Astrocyte (in vitro differentiated cells and primary cell): ENCODE measurements around the gene PNPLA2. TPM values are rescaled to one million over a fixed set of nuclear protein-coding genes. Genes with fewer than 3 reads are reported as not detected.

Experiments
- DNase-seq: peaks from one replicate; pipeline ENCODE4 v3.0.0-alpha.2; 2010; ENCODE audit warnings: low read depth
- FAIRE-seq: peaks from 2 replicates; lab custom pipeline; 2011; peaks lifted over from hg19 to GRCh38; lab: Jason Lieb, UNC
- H2AFZ ChIP-seq: 2 replicates; pipeline ENCODE4 v1.6.0; 2012; ENCODE audit warnings: low read depth, low read length, inconsistent platforms
- H3K27ac ChIP-seq: 2 replicates; pipeline ENCODE4 v1.5.1; 2011; ENCODE audit warnings: low read depth, low read length, inconsistent platforms
- H3K27me3 ChIP-seq: 2 replicates; pipeline ENCODE4 v1.6.0; 2011; ENCODE audit warnings: low read length, inconsistent platforms; ENCODE audit not compliant: insufficient read depth
- H3K36me3 ChIP-seq: 2 replicates; pipeline ENCODE4 v1.5.1; 2011; ENCODE audit warnings: low read length, inconsistent platforms; ENCODE audit not compliant: insufficient read depth
- H3K4me1 ChIP-seq: 2 replicates; pipeline ENCODE4 v1.5.1; 2011; ENCODE audit warnings: low read length, inconsistent platforms; ENCODE audit not compliant: insufficient read depth
- H3K4me2 ChIP-seq: 2 replicates; pipeline ENCODE4 v1.6.0; 2012; ENCODE audit warnings: low read length, inconsistent platforms
- H3K4me3 ChIP-seq: 2 replicates; pipeline ENCODE4 v1.5.1; 2011; ENCODE audit warnings: low read depth, mild to moderate bottlenecking, low read length, inconsistent platforms; ENCODE audit not compliant: insufficient read depth
- H3K79me2 ChIP-seq: 2 replicates; pipeline ENCODE4 v1.6.0; 2012; ENCODE audit warnings: mild to moderate bottlenecking, low read length, inconsistent platforms; ENCODE audit not compliant: insufficient read depth
- H3K9ac ChIP-seq: 2 replicates; pipeline ENCODE4 v1.6.0; 2012; ENCODE audit warnings: mild to moderate bottlenecking, low read length, inconsistent platforms
- H3K9me3 ChIP-seq: 2 replicates; pipeline ENCODE4 v1.5.1; 2012; ENCODE audit warnings: low read depth, mild to moderate bottlenecking, low read length, inconsistent platforms; ENCODE audit not compliant: insufficient read depth
- H4K20me1 ChIP-seq: 2 replicates; pipeline ENCODE4 v1.6.0; 2012; ENCODE audit warnings: low read length, inconsistent platforms; ENCODE audit not compliant: insufficient read depth
- H3K27ac Mint-ChIP-seq: one replicate; pipeline ENCODE4 v1.8.0; 2021; ENCODE audit warnings: mild to moderate bottlenecking, mixed read lengths; ENCODE audit not compliant: unreplicated experiment
- H3K27me3 Mint-ChIP-seq: one replicate; pipeline ENCODE4 v1.8.0; 2021; ENCODE audit warnings: low read depth, mixed read lengths; ENCODE audit not compliant: unreplicated experiment
- H3K36me3 Mint-ChIP-seq: one replicate; pipeline ENCODE4 v1.8.0; 2021; ENCODE audit warnings: low read depth, mixed read lengths; ENCODE audit not compliant: unreplicated experiment
- H3K4me1 Mint-ChIP-seq: one replicate; pipeline ENCODE4 v1.8.0; 2021; ENCODE audit warnings: low read depth, mixed read lengths; ENCODE audit not compliant: unreplicated experiment
- H3K4me3 Mint-ChIP-seq: one replicate; pipeline ENCODE4 v1.8.0; 2021; ENCODE audit warnings: mild to moderate bottlenecking, moderate library complexity, mixed read lengths; ENCODE audit not compliant: unreplicated experiment
- H3K9me3 Mint-ChIP-seq: one replicate; pipeline ENCODE4 v1.8.0; 2021; ENCODE audit warnings: mild to moderate bottlenecking, mixed read lengths; ENCODE audit not compliant: unreplicated experiment
- CTCF ChIP-seq: IDR thresholded peaks from 2 replicates; pipeline ENCODE4 v1.5.1; 2011; ENCODE audit warnings: low read depth, mild to moderate bottlenecking, inconsistent platforms, low read length, moderate library complexity; ENCODE audit not compliant: insufficient read depth
- EZH2 ChIP-seq: IDR thresholded peaks from 2 replicates; pipeline ENCODE4 v1.6.1; 2012; ENCODE audit warnings: mild to moderate bottlenecking, low read length, inconsistent platforms; ENCODE audit not compliant: insufficient read depth
- total RNA-seq: library from RNA; stranded (reverse); gene quantifications from 2 replicates; pipeline ENCODE4 v1.2.1, GENCODE V29; 2021

The PNPLA2 gene
- total RNA-seq, 1 donor from 2014 or later: 46.8 TPM

GRCh38 chr11:800473-800872, 18.2 kb upstream of the PNPLA2 start:
- H3K27ac Mint-ChIP-seq: no peak overlapping the region

GRCh38 chr11:801097-801780, 17.5 kb upstream of the PNPLA2 start:
- no peak overlapping the region for H3K4me3 Mint-ChIP-seq
- peaks cover 23% of the 10 kb centered on the region for H3K79me2 ChIP-seq
- no peaks in the 10 kb centered on the region for H3K27me3 Mint-ChIP-seq

More at GRCh38 chr11:800473-800872, 18.2 kb upstream of the PNPLA2 start:
- Mint-ChIP-seq H3K9me3 (no peaks in the 10 kb centered on the region), H3K27me3 (no peaks in the 10 kb centered on the region), H3K4me1 (no peaks in the 10 kb centered on the region), H3K36me3 (no peaks in the 10 kb centered on the region), H3K4me3 (no peak overlapping the region)
- H3K9me3 ChIP-seq: no peaks in the 10 kb centered on the region
- H3K9ac ChIP-seq: no peak overlapping the region
- peaks cover 33% of the 10 kb centered on the region for H3K4me1 ChIP-seq
- FAIRE-seq (no peak), DNase-seq (no peak)
- H3K27ac ChIP-seq: no peak overlapping the region
- peaks cover 27% of the 10 kb centered on the region for H3K79me2 ChIP-seq
- H4K20me1 ChIP-seq: peaks cover 35% of the 10 kb centered on the region
- TF ChIP-seq CTCF (no peak), EZH2 (no peak)
- H3K27me3 ChIP-seq: no peaks in the 10 kb centered on the region
- no peak overlapping the region for H2AFZ ChIP-seq
- no peaks in the 10 kb centered on the region for H3K36me3 ChIP-seq
- H3K4me2 ChIP-seq: no peak overlapping the region
- no peak overlapping the region for H3K4me3 ChIP-seq

More at GRCh38 chr11:801097-801780, 17.5 kb upstream of the PNPLA2 start:
- Histone ChIP-seq H3K36me3 (no peaks in the 10 kb centered on the region), H3K9me3 (no peaks in the 10 kb centered on the region), H3K4me2 (no peak overlapping the region), H4K20me1 (peaks cover 30% of the 10 kb centered on the region), H3K4me3 (no peak overlapping the region), H3K4me1 (peaks cover 32% of the 10 kb centered on the region), H2AFZ (no peak overlapping the region), H3K27me3 (no peaks in the 10 kb centered on the region), H3K27ac (no peak overlapping the region), H3K9ac (no peak overlapping the region)
- no peak for FAIRE-seq
- H3K4me1 Mint-ChIP-seq: no peaks in the 10 kb centered on the region
- no peak overlapping the region for H3K27ac Mint-ChIP-seq
- H3K36me3 Mint-ChIP-seq: no peaks in the 10 kb centered on the region
- no peak for TF ChIP-seq CTCF
- no peak for TF ChIP-seq EZH2
- no peak for DNase-seq
- H3K9me3 Mint-ChIP-seq: no peaks in the 10 kb centered on the region
